ENCODE measurements around the gene CAMK2D.

DNA sequence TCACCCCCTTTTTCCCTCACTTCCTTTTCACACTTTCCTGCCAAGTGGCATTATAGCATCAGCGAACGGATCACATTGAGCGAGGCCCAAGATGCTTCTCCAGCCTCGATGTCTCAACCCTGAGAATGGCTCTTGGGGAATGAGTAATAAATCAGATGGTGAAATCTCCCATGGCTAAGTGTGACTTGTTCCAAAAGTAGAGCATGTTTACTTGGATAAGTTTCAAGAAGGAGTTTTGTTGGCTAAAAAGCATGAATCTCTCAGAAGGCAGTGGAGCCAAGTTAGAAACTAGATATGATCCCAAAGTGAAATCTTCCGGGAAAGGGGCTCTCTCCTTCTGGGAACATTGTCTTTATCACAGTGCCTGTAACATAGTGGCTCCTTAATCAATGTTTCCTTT lies 316.3 kb downstream of the CAMK2D start:
- TF ChIP-seq, protein P1, sequence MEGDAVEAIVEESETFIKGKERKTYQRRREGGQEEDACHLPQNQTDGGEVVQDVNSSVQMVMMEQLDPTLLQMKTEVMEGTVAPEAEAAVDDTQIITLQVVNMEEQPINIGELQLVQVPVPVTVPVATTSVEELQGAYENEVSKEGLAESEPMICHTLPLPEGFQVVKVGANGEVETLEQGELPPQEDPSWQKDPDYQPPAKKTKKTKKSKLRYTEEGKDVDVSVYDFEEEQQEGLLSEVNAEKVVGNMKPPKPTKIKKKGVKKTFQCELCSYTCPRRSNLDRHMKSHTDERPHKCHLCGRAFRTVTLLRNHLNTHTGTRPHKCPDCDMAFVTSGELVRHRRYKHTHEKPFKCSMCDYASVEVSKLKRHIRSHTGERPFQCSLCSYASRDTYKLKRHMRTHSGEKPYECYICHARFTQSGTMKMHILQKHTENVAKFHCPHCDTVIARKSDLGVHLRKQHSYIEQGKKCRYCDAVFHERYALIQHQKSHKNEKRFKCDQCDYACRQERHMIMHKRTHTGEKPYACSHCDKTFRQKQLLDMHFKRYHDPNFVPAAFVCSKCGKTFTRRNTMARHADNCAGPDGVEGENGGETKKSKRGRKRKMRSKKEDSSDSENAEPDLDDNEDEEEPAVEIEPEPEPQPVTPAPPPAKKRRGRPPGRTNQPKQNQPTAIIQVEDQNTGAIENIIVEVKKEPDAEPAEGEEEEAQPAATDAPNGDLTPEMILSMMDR (IDR thresholded peaks at IDR 0.05) = no peak
- TF ChIP-seq POLR2A (IDR thresholded peaks at IDR 0.05) = no peak

Data from thyroid gland (tissue), 4 donors.